IMR-90 (cell line): ENCODE measurements around the gene ZNF561. TPM values are rescaled to one million over a fixed set of nuclear protein-coding genes. Genes with fewer than 3 reads are reported as not detected.

Source experiments
- ATAC-seq: fragments of 200-7000 bp; cut with Tn5 transposase; 2 replicates; pipeline ENCODE4 v1.9.1; 2020; ENCODE audit warnings: low read depth, mild to moderate bottlenecking, moderate library complexity
- BruUV-seq: library from RNA; stranded (reverse); fragments of 400-500 nt; replicated peaks from 2 replicates; lab custom pipeline; 2021; lab: Mats Ljungman, UMichigan
- CTCF ChIA-PET: fragments of 300-600 bp; formaldehyde crosslinking; extraction: SDS; loops from one replicate; lab custom pipeline; 2021; ENCODE audit warnings: antibody characterized with exemption; lab: Yijun Ruan, JAX
- POLR2A ChIA-PET: fragments of 300-600 bp; sonication (Branson Sonifier 250); formaldehyde crosslinking; loops from one replicate; lab custom pipeline; 2022; ENCODE audit warnings: antibody characterized with exemption; ENCODE audit not compliant: unreplicated experiment; lab: Charles Lee
- DNase-seq: peaks from one replicate; pipeline ENCODE4 v3.0.0; 2013
- H2AFZ ChIP-seq: replicated peaks from 2 replicates; pipeline ENCODE3; 2013; ENCODE audit warnings: low read length, mild to moderate bottlenecking; ENCODE audit not compliant: poor library complexity
- H2AK5ac ChIP-seq: 2 replicates; pipeline ENCODE4 v1.6.1; 2013; ENCODE audit warnings: low read depth, low read length, inconsistent platforms
- H2AK9ac ChIP-seq: replicated peaks from 2 replicates; pipeline ENCODE3; 2013; ENCODE audit warnings: mild to moderate bottlenecking, low read depth, low read length, moderate library complexity; ENCODE audit not compliant: poor library complexity
- H2BK120ac ChIP-seq: 2 replicates; pipeline ENCODE4 v1.6.1; 2013; ENCODE audit warnings: low read depth, low read length, inconsistent platforms
- H2BK15ac ChIP-seq: 3 replicates; pipeline ENCODE4 v1.6.1; 2013; ENCODE audit warnings: low read depth, low read length, inconsistent platforms
- H2BK20ac ChIP-seq: 2 replicates; pipeline ENCODE4 v1.6.1; 2013; ENCODE audit warnings: low read depth, mild to moderate bottlenecking, inconsistent platforms, low read length, moderate library complexity
- H2BK5ac ChIP-seq: 2 replicates; pipeline ENCODE4 v1.6.1; 2013; ENCODE audit warnings: mild to moderate bottlenecking, low read depth, low read length, inconsistent platforms; ENCODE audit not compliant: poor library complexity, severe bottlenecking
- H3K14ac ChIP-seq: replicated peaks from 2 replicates; pipeline ENCODE4 v1.6.1; 2013; ENCODE audit warnings: low read depth, low read length, inconsistent platforms
- H3K18ac ChIP-seq: 2 replicates; pipeline ENCODE4 v1.6.1; 2013; ENCODE audit warnings: low read depth, low read length, control low read depth
- H3K23ac ChIP-seq: 2 replicates; pipeline ENCODE4 v1.6.1; 2013; ENCODE audit warnings: low read depth, low read length, inconsistent platforms
- H3K27ac ChIP-seq: 2 replicates; pipeline ENCODE4 v1.5.1; 2013; ENCODE audit warnings: mild to moderate bottlenecking, control low read depth, low read length; ENCODE audit not compliant: insufficient read depth
- H3K27me3 ChIP-seq: 2 replicates; pipeline ENCODE4 v1.6.1; 2013; ENCODE audit warnings: low read length; ENCODE audit not compliant: control insufficient read depth, insufficient read depth
- H3K36me3 ChIP-seq: 2 replicates; pipeline ENCODE4 v1.6.1; 2013; ENCODE audit warnings: low read length, mixed read lengths; ENCODE audit not compliant: control insufficient read depth, insufficient read depth
- H3K4ac ChIP-seq: 2 replicates; pipeline ENCODE4 v1.6.1; 2013; ENCODE audit warnings: low read depth, low read length, inconsistent platforms
- H3K4me1 ChIP-seq: 2 replicates; pipeline ENCODE4 v1.6.1; 2013; ENCODE audit warnings: low read length, mixed read lengths; ENCODE audit not compliant: control insufficient read depth, insufficient read depth
- H3K4me2 ChIP-seq: 2 replicates; pipeline ENCODE4 v1.6.1; 2013; ENCODE audit warnings: low read depth, mild to moderate bottlenecking, control low read depth, low read length, moderate library complexity
- H3K4me3 ChIP-seq: 2 replicates; pipeline ENCODE4 v1.5.1; 2013; ENCODE audit warnings: low read depth, mild to moderate bottlenecking, control low read depth, low read length, moderate library complexity; ENCODE audit not compliant: insufficient read depth
- H3K56ac ChIP-seq: 2 replicates; pipeline ENCODE4 v1.6.1; 2013; ENCODE audit warnings: low read length, inconsistent platforms; ENCODE audit not compliant: insufficient read depth; ENCODE audit errors: extremely low read depth
- H3K79me1 ChIP-seq, 2 experiments: 2 replicates each; pipeline ENCODE4 v1.6.1; 2013; ENCODE audit warnings: low read length in 2 of 2, inconsistent platforms in 1 of 2, low read depth in 1 of 2
- H3K9ac ChIP-seq: 2 replicates; pipeline ENCODE4 v1.6.1; 2013; ENCODE audit warnings: low read depth, low read length, control low read depth
- H3K9me1 ChIP-seq: 2 replicates; pipeline ENCODE4 v1.6.1; 2013; ENCODE audit warnings: low read length, inconsistent platforms; ENCODE audit not compliant: insufficient read depth
- H3K9me3 ChIP-seq: 2 replicates; pipeline ENCODE4 v1.6.1; 2013; ENCODE audit warnings: low read length; ENCODE audit not compliant: control insufficient read depth, insufficient read depth
- H4K20me1 ChIP-seq: 2 replicates; pipeline ENCODE4 v1.6.1; 2013; ENCODE audit warnings: low read length, inconsistent platforms; ENCODE audit not compliant: insufficient read depth
- H4K5ac ChIP-seq: 2 replicates; pipeline ENCODE4 v1.6.1; 2013; ENCODE audit warnings: mild to moderate bottlenecking, low read depth, low read length, control low read depth
- H4K8ac ChIP-seq, 2 experiments: 2 replicates each; pipeline ENCODE4 v1.6.1; 2013; ENCODE audit warnings: low read depth in 2 of 2, low read length in 2 of 2, control low read depth in 1 of 2, inconsistent platforms in 1 of 2
- H4K91ac ChIP-seq: 2 replicates; pipeline ENCODE4 v1.6.1; 2013; ENCODE audit warnings: low read depth, low read length, inconsistent platforms; ENCODE audit not compliant: insufficient read depth
- BHLHE40 ChIP-seq: fragments of 150-350 bp; IDR thresholded peaks from 2 replicates; pipeline ENCODE4 v1.6.1; 2016; ENCODE audit warnings: mild to moderate bottlenecking, low read depth, low read length
- CEBPB ChIP-seq: IDR thresholded peaks from 2 replicates; pipeline ENCODE4 v1.6.1; 2012; ENCODE audit warnings: low read depth, low read length, improper control_type of control experiment
- CHD1 ChIP-seq: IDR thresholded peaks from 2 replicates; pipeline ENCODE4 v1.6.1; 2012; ENCODE audit warnings: low read depth, low read length, improper control_type of control experiment
- FOS ChIP-seq: fragments of 150-350 bp; IDR thresholded peaks from 2 replicates; pipeline ENCODE4 v1.6.1; 2016; ENCODE audit warnings: low read depth, low read length
- MAFK ChIP-seq: IDR thresholded peaks from 2 replicates; pipeline ENCODE4 v1.6.1; 2012; ENCODE audit warnings: low read depth, low read length, improper control_type of control experiment
- MAZ ChIP-seq: IDR thresholded peaks from 2 replicates; pipeline ENCODE4 v1.6.1; 2012; ENCODE audit warnings: low read depth, mild to moderate bottlenecking, low read length, improper control_type of control experiment, moderate library complexity, borderline replicate concordance
- MXI1 ChIP-seq: IDR thresholded peaks from 2 replicates; pipeline ENCODE4 v1.6.1; 2012; ENCODE audit warnings: low read depth, mild to moderate bottlenecking, low read length, moderate library complexity, borderline replicate concordance
- NFE2L2 ChIP-seq: fragments of 150-350 bp; IDR thresholded peaks from 2 replicates; pipeline ENCODE4 v1.6.1; 2016; ENCODE audit warnings: low read depth, mild to moderate bottlenecking, low read length
- POLR2A ChIP-seq: IDR thresholded peaks from 2 replicates; pipeline ENCODE4 v1.6.1; 2012; ENCODE audit warnings: mild to moderate bottlenecking, low read depth, low read length
- RAD21 ChIP-seq: IDR thresholded peaks from 2 replicates; pipeline ENCODE4 v1.6.1; 2012; ENCODE audit warnings: low read length, improper control_type of control experiment
- RCOR1 ChIP-seq: IDR thresholded peaks from 2 replicates; pipeline ENCODE4 v1.6.1; 2012; ENCODE audit warnings: mild to moderate bottlenecking, low read length, improper control_type of control experiment; ENCODE audit not compliant: insufficient replicate concordance
- RFX5 ChIP-seq: IDR thresholded peaks from 2 replicates; pipeline ENCODE4 v1.8.0; 2012; ENCODE audit warnings: low read depth, mild to moderate bottlenecking, low read length, moderate library complexity
- SMC3 ChIP-seq: fragments of 150-350 bp; IDR thresholded peaks from 2 replicates; pipeline ENCODE4 v1.6.1; 2016; ENCODE audit warnings: low read depth, mild to moderate bottlenecking, antibody characterized with exemption, low read length, moderate library complexity
- WGBS, 2 experiments: methylation state at CpG; one replicate each; pipeline versions ENCODE4 v1.1.5 to v1.1.7; 2013; ENCODE audit warnings: missing lambda C conversion rate in 2 of 2; ENCODE audit not compliant: insufficient read length in 1 of 2; ENCODE audit errors: extremely low coverage in 2 of 2; 5-methylcytosine and 5-hydroxymethylcytosine counted together
- dilution Hi-C: fragments of 300-500 bp; cut with HindIII; formaldehyde crosslinking; loops from one replicate; pipeline ENCODE4 v1.14.3; 2018; ENCODE audit warnings: low sequenced_read_pairs; ENCODE audit not compliant: unreplicated experiment
- in situ Hi-C: fragments of 300-500 bp; cut with MboI; formaldehyde crosslinking; loops from 3 replicates; pipeline ENCODE4 v1.14.3; 2019; ENCODE audit warnings: low sequenced_read_pairs, inconsistent platforms, mixed read lengths
- intact Hi-C: fragments of 100-400 bp; cut with micrococcal nuclease; formaldehyde crosslinking; loops from 2 replicates; pipeline ENCODE4 v1.10.0; 2022
- polyA plus RNA-seq, 3 experiments: library from polyadenylated mRNA; depleted of rRNA; stranded (reverse); fragments of >200 nt; gene quantifications; 2 replicates each; pipeline ENCODE4 v1.2.3, GENCODE V29; 2012; ENCODE audit warnings: low replicate concordance in 1 of 3
- total RNA-seq: library from RNA; depleted of rRNA; stranded (reverse); fragments of >200 nt; gene quantifications from 2 replicates; pipeline ENCODE4 v1.2.3, GENCODE V29; 2012
- TF ChIP-seq, protein P1 (sequence below): fragments of 150-350 bp; IDR thresholded peaks from 2 replicates; pipeline ENCODE4 v1.6.1; 2017; ENCODE audit warnings: mild to moderate bottlenecking, antibody characterized with exemption, low read length, low read depth
- TF ChIP-seq, protein P2 (sequence below): fragments of 150-350 bp; IDR thresholded peaks from 2 replicates; pipeline ENCODE4 v1.6.1; 2016; ENCODE audit warnings: low read depth, mild to moderate bottlenecking, low read length, moderate library complexity, borderline replicate concordance
- TF ChIP-seq, protein P3 (sequence below): conservative IDR thresholded peaks from 2 replicates; pipeline ENCODE4 v1.5.1; 2012; ENCODE audit warnings: mild to moderate bottlenecking, low read depth, low read length, improper control_type of control experiment

The ZNF561 gene
- total and polyA plus RNA-seq, 2 of the 4 experiments (the other 2 are of a cell fraction): 22.5 to 38.9 TPM

DNA sequence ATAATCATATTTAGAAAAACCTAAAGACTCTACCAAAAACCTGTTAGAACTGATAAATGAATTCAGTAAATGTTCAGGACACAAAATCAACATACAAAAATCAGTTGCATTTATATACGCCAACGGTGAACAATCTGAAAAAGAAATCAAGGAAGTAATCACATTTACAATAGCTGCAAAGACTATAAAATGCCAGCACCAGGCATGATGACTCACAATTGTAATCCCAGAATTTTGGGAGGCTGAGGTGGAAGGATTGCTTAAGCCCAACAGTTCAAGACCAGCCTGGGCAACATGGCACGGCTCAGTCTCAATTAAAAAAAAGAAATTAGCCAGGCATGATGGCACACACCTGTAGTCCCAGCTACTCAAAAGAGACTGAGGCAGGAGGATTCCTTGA is 46.9 kb upstream of the ZNF561 start:
- no peak overlapping the region for H2AK9ac ChIP-seq
- H3K4me3 ChIP-seq: no peak overlapping the region
- H3K9me3 ChIP-seq: peaks cover 16% of the 10 kb centered on the region
- no peak overlapping the region for H2BK15ac ChIP-seq
- H3K27me3 ChIP-seq: no peaks in the 10 kb centered on the region
- intact Hi-C loops: no loop called here
- no peak overlapping the region for H2BK5ac ChIP-seq
- no peak overlapping the region for H3K56ac ChIP-seq
- no peak overlapping the region for H3K18ac ChIP-seq
- H4K91ac ChIP-seq: no peak overlapping the region
- H4K8ac ChIP-seq: no peak overlapping the region
- no peak overlapping the region for H3K27ac ChIP-seq
- no peak overlapping the region for H3K4ac ChIP-seq
- ChIA-PET CTCF (no interaction called here), POLR2A (no interaction called here)
- H2BK120ac ChIP-seq: no peak overlapping the region
- peaks cover 1 to 24% of the 10 kb centered on the region in 2 experiments; a peak in 3 of 4 replicates for H3K79me1 ChIP-seq
- no peak overlapping the region for H2AFZ ChIP-seq
- peaks cover 21% of the 10 kb centered on the region for H4K20me1 ChIP-seq
- in situ Hi-C loops: no loop called here
- no peaks in the 10 kb centered on the region for H3K4me1 ChIP-seq
- no peak overlapping the region for H3K14ac ChIP-seq
- BruUV-seq: no TSS peak
- H3K23ac ChIP-seq: no peak overlapping the region
- H4K5ac ChIP-seq: no peak overlapping the region
- H3K4me2 ChIP-seq: no peak overlapping the region
- dilution Hi-C loops: no loop called here
- ATAC-seq (no peak), DNase-seq (no peak)
- no peak overlapping the region for H2BK20ac ChIP-seq
- TF ChIP-seq, protein P1, sequence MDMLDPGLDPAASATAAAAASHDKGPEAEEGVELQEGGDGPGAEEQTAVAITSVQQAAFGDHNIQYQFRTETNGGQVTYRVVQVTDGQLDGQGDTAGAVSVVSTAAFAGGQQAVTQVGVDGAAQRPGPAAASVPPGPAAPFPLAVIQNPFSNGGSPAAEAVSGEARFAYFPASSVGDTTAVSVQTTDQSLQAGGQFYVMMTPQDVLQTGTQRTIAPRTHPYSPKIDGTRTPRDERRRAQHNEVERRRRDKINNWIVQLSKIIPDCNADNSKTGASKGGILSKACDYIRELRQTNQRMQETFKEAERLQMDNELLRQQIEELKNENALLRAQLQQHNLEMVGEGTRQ: no peak
- TF ChIP-seq SMC3: no peak
- TF ChIP-seq RCOR1: no peak
- TF ChIP-seq MAFK: no peak
- TF ChIP-seq, protein P2, sequence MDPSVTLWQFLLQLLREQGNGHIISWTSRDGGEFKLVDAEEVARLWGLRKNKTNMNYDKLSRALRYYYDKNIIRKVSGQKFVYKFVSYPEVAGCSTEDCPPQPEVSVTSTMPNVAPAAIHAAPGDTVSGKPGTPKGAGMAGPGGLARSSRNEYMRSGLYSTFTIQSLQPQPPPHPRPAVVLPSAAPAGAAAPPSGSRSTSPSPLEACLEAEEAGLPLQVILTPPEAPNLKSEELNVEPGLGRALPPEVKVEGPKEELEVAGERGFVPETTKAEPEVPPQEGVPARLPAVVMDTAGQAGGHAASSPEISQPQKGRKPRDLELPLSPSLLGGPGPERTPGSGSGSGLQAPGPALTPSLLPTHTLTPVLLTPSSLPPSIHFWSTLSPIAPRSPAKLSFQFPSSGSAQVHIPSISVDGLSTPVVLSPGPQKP: no peak
- TF ChIP-seq POLR2A: no peak
- TF ChIP-seq RAD21: no peak
- no peak for TF ChIP-seq NFE2L2
- TF ChIP-seq CEBPB: no peak
- TF ChIP-seq, protein P3, sequence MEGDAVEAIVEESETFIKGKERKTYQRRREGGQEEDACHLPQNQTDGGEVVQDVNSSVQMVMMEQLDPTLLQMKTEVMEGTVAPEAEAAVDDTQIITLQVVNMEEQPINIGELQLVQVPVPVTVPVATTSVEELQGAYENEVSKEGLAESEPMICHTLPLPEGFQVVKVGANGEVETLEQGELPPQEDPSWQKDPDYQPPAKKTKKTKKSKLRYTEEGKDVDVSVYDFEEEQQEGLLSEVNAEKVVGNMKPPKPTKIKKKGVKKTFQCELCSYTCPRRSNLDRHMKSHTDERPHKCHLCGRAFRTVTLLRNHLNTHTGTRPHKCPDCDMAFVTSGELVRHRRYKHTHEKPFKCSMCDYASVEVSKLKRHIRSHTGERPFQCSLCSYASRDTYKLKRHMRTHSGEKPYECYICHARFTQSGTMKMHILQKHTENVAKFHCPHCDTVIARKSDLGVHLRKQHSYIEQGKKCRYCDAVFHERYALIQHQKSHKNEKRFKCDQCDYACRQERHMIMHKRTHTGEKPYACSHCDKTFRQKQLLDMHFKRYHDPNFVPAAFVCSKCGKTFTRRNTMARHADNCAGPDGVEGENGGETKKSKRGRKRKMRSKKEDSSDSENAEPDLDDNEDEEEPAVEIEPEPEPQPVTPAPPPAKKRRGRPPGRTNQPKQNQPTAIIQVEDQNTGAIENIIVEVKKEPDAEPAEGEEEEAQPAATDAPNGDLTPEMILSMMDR: no peak
- TF ChIP-seq CHD1: no peak
- no peak for TF ChIP-seq FOS
- no peak for TF ChIP-seq MAZ
- no peak for TF ChIP-seq BHLHE40
- no peak for TF ChIP-seq RFX5
- no peak for TF ChIP-seq MXI1
- no peak overlapping the region for H2AK5ac ChIP-seq
- WGBS, 2 experiments: no CpG with 5 or more reads among the region's 3 CpGs
- peaks cover 20% of the 10 kb centered on the region for H3K36me3 ChIP-seq
- no peaks in the 10 kb centered on the region for H3K9me1 ChIP-seq
- H3K9ac ChIP-seq: no peak overlapping the region
